Ascending aorta (tissue), 2 donors: ENCODE measurements around the gene RRP8. TPM values are rescaled to one million over a fixed set of nuclear protein-coding genes. Genes with fewer than 3 reads are reported as not detected.

Experiments used
- DNase-seq, 2 donors: peaks; one replicate each; pipeline ENCODE4 v3.0.0-alpha.2; 2019; ENCODE audit warnings: low spot score in 2 of 2
- H3K27ac ChIP-seq, 2 donors: fragments of 200-600 bp; sonication (generic); one replicate each; pipeline ENCODE4 v1.5.1; 2016 to 2017; ENCODE audit warnings: mild to moderate bottlenecking in 1 of 2
- H3K27me3 ChIP-seq: fragments of 200-600 bp; sonication (generic); one replicate; pipeline ENCODE4 v1.5.1; 2017
- H3K36me3 ChIP-seq, 2 donors: fragments of 200-600 bp; sonication (generic); one replicate each; pipeline ENCODE4 v1.5.1; 2016
- H3K4me1 ChIP-seq, 2 donors: fragments of 200-600 bp; sonication (generic); one replicate each; pipeline ENCODE4 v1.5.1; 2016 to 2017; ENCODE audit warnings: mild to moderate bottlenecking in 1 of 2
- H3K4me3 ChIP-seq, 2 donors: fragments of 200-600 bp; sonication (generic); one replicate each; pipeline ENCODE4 v1.5.1; 2016 to 2017; ENCODE audit warnings: mild to moderate bottlenecking in 1 of 2
- H3K9me3 ChIP-seq, 2 donors: fragments of 200-600 bp; sonication (generic); one replicate each; pipeline ENCODE4 v1.5.1; 2016
- CTCF ChIP-seq, 3 experiments: fragments of 200-600 bp in 2 of 3; fragments of 450-650 bp in 1 of 3; sonication (generic) in 2 of 3; IDR thresholded peaks; one replicate each; pipeline ENCODE4 v1.5.1; 2016 to 2019; ENCODE audit warnings: antibody characterized with exemption in 3 of 3, mild to moderate bottlenecking in 1 of 3, moderate library complexity in 1 of 3
- intact Hi-C: fragments of 100-400 bp; cut with DNase I; formaldehyde crosslinking; loops from one replicate; pipeline ENCODE4 v1.15.1; 2023
- total RNA-seq: library from RNA; depleted of rRNA; stranded (reverse); fragments of >200 nt; gene quantifications from one replicate; pipeline ENCODE4 v1.1.0, GENCODE V29; 2016

RRP8 gene
- total RNA-seq, 1 donor from 2014 or later: 9.2 TPM

GRCh38 chr11:6610591-6610990 lies 7.2 kb upstream of the RRP8 start:
- no peaks in the 10 kb centered on the region for H3K27me3 ChIP-seq
- no peak for TF ChIP-seq CTCF (IDR thresholded peaks at IDR 0.05)
- H3K27ac ChIP-seq: peak overlapping the region; percentile 95 to 97
- intact Hi-C loops: loop anchor here (5.0 kb wide), 2 partner anchors 293 to 373 kb away; partner anchors contain the start of gene CNGA4
- peaks cover 43 to 50% of the 10 kb centered on the region in 2 donors for H3K36me3 ChIP-seq
- H3K9me3 ChIP-seq: no peaks in the 10 kb centered on the region
- H3K4me1 ChIP-seq: peaks cover 25 to 46% of the 10 kb centered on the region in 2 donors
- peak overlapping the region in 1 of 2 donors; percentile 95 for H3K4me3 ChIP-seq
- no peak for DNase-seq

GRCh38 chr11:6609502-6610015 lies 6.1 kb upstream of the RRP8 start:
- Histone ChIP-seq H3K9me3 (no peaks in the 10 kb centered on the region), H3K4me3 (peak overlapping the region in 1 of 2 donors; percentile 95), H3K27me3 (no peaks in the 10 kb centered on the region), H3K27ac (peak overlapping the region; percentile 95 to 97), H3K36me3 (peaks cover 34 to 39% of the 10 kb centered on the region in 2 donors), H3K4me1 (peaks cover 25 to 46% of the 10 kb centered on the region in 2 donors)
- intact Hi-C loops: loop anchor here (5.0 to 10.0 kb wide), 3 partner anchors 292 to 1375 kb away; partner anchors contain the start of genes CNGA4 and EIF3F
- no peak for DNase-seq
- TF ChIP-seq CTCF (IDR thresholded peaks at IDR 0.05): no peak

- H3K9me3 ChIP-seq: no peaks in the 10 kb centered on the region
- intact Hi-C loops: loop anchor here (10.0 kb wide), 1 partner anchor 1376 kb away; the partner anchor contains the start of gene EIF3F
- peaks cover 25 to 46% of the 10 kb centered on the region in 2 donors for H3K4me1 ChIP-seq
- peak overlapping the region; percentile 95 to 97 for H3K27ac ChIP-seq
- H3K27me3 ChIP-seq: no peaks in the 10 kb centered on the region
- peaks cover 34 to 39% of the 10 kb centered on the region in 2 donors for H3K36me3 ChIP-seq
- DNase-seq: peak in 1 of 2 donors; percentile 76
- TF ChIP-seq CTCF (IDR thresholded peaks at IDR 0.05): no peak
- peak overlapping the region in 1 of 2 donors; percentile 95 for H3K4me3 ChIP-seq
Observed at GRCh38 chr11:6608726-6609501, 5.5 kb upstream of the RRP8 start.

GRCh38 chr11:6608011-6608410 lies 4.6 kb upstream of the RRP8 start:
- H3K4me3 ChIP-seq: peak overlapping the region; percentile 64 to 92
- H3K9me3 ChIP-seq: no peaks in the 10 kb centered on the region
- peaks cover 25 to 41% of the 10 kb centered on the region in 2 donors for H3K4me1 ChIP-seq
- TF ChIP-seq CTCF (IDR thresholded peaks at IDR 0.05): no peak
- no peak for DNase-seq
- peaks cover 34 to 39% of the 10 kb centered on the region in 2 donors for H3K36me3 ChIP-seq
- peak overlapping the region; percentile 95 to 97 for H3K27ac ChIP-seq
- intact Hi-C loops: loop anchor here (10.0 kb wide), 1 partner anchor 1377 kb away; the partner anchor contains the start of gene EIF3F
- no peaks in the 10 kb centered on the region for H3K27me3 ChIP-seq

GRCh38 chr11:6607190-6607795 lies 3.9 kb upstream of the RRP8 start:
- DNase-seq: no peak
- Histone ChIP-seq H3K27ac (peak overlapping the region; percentile 95 to 97), H3K27me3 (no peaks in the 10 kb centered on the region), H3K9me3 (no peaks in the 10 kb centered on the region), H3K4me1 (peaks cover 26 to 43% of the 10 kb centered on the region in 2 donors), H3K4me3 (peak overlapping the region; percentile 64 to 92), H3K36me3 (peaks cover 34 to 39% of the 10 kb centered on the region in 2 donors)
- intact Hi-C loops: loop anchor here (2.0 to 10.0 kb wide), 2 partner anchors 132 to 1378 kb away; partner anchors contain the start of gene EIF3F
- TF ChIP-seq CTCF (IDR thresholded peaks at IDR 0.05): no peak
